RPMI7951 (cell line): ENCODE measurements around the gene SEMA3F. TPM values are rescaled to one million over a fixed set of nuclear protein-coding genes. Genes with fewer than 3 reads are reported as not detected.

ENCODE experiments used
- DNase-seq: peaks from one replicate; pipeline ENCODE4 v3.0.0-alpha.2; 2012; ENCODE audit warnings: low read depth
- total RNA-seq: library from RNA; depleted of rRNA; stranded (reverse); fragments of >200 nt; shearing (Covaris generic); gene quantifications from 2 replicates; pipeline ENCODE4 v1.2.3, GENCODE V29; 2014; rRNA removed

Gene SEMA3F
- 1.5 and 1.9 TPM in 2 replicates for total RNA-seq

DNA sequence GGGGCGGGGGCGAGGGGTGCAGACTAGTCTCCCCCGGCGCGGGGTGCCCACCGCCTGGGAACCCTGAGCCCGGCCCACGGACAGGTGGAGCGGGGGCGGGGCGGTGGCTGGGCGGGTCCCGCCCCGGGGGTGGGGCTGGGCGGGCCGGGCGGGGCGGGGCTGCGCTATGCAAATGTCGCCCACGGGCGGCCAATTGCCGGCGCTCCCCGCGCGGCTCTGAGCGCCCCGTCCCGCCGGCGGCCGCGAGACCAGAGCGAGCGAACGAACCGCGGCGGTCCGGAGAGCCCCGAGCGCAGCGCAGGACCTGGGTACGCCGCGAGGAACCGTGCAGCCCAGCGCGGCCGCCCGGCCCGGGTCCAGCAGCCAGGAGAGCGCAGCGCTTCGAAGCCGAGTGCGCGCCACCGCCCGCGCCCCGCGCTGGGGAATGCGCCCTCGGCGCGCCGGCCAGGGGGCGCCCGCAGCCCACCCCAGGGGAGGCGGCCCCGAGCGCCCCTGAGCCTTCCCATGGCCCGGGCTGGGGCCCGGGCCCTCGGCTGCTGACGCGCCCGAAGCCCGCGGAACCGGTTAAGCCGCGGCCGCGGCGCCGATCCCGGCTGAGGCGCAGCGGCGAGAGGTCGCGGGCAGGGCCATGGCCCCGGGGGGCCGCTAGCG, at the start of gene SEMA3F:
Gene SEMA3F, plus strand, starts transcription at position 485 of the 651 bp plus-strand sequence. CDS start 4,299 bp downstream, outside the sequence.
- DNase-seq, result peak; percentile 64

GRCh38 chr3:50111757-50112156, 43.4 kb upstream of the SEMA3F start:
- DNase-seq, result no peak

DNA sequence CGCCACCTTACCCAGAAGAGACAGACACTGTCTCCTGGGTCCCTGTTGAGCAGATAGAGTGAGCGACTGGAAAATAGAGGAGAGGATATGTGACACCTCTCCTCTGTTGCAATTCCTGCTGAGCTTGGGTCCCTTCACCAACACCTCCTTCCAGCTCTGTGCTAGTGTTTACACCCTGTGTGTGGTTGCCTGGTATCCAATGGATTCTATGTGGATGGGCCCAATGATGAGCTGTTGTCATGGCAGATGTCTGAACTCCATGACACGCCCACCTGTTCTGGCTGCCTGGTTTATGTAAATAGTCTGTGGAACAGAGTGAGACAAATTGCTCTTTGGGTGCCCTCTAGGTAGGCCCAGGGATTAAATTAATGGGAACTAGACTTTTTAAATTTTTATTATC, 42.7 kb upstream of the SEMA3F start:
- DNase-seq, result peak; percentile 27

DNA sequence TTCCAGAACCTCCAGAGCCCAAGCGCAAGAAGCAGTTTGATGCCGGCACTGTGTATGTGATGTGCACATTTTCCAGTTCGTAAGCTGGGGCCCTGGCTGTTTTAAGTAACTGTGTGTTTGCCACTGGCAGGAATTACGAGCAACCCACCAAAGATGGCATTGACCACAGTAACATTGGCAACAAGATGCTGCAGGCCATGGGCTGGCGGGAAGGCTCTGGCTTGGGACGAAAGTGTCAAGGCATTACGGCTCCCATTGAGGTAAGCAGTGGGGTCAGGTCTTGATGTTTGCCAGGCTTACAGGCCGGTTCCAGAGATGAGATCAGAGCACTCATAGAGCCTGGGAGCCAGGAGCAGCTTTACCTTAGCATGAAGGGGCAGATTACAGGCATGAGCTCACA, 38.0 kb upstream of the SEMA3F start:
- DNase-seq, result no peak

DNA sequence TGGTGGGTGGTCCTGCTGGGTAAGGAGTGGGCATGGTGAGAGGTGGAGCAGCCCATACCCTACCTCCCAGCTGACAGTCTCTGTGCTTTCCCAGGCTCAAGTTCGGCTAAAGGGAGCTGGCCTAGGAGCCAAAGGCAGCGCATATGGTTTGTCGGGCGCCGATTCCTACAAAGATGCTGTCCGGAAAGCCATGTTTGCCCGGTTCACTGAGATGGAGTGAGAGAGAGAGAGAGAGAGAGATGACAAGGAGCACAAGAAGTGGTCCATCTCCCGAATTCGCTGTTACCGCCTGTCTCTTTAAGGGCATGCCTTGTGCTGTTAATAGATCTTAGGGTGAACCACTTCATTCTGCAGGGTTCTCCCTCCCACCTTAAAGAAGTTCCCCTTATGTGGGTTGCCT, 36.9 kb upstream of the SEMA3F start:
- no peak for DNase-seq

DNA sequence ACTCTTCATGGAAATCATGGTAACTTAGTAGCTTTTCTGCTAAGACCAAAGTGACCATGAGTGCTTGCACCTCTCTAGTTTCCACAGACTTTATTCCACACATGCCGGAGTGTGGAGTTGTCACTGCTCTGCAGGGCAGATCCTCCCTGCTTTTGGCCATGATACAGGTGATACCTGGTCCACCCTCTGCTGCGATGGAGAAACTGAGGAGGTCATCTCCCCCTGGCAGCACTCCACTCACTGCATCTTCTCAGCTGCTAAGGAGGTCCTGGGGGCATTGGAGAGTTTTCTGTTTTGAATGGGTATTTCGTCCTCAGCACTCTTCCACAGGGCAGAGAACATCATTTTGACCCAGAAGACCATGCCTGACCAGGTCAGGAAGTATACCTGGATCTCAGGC, 35.3 kb upstream of the SEMA3F start:
- no peak for DNase-seq

DNA sequence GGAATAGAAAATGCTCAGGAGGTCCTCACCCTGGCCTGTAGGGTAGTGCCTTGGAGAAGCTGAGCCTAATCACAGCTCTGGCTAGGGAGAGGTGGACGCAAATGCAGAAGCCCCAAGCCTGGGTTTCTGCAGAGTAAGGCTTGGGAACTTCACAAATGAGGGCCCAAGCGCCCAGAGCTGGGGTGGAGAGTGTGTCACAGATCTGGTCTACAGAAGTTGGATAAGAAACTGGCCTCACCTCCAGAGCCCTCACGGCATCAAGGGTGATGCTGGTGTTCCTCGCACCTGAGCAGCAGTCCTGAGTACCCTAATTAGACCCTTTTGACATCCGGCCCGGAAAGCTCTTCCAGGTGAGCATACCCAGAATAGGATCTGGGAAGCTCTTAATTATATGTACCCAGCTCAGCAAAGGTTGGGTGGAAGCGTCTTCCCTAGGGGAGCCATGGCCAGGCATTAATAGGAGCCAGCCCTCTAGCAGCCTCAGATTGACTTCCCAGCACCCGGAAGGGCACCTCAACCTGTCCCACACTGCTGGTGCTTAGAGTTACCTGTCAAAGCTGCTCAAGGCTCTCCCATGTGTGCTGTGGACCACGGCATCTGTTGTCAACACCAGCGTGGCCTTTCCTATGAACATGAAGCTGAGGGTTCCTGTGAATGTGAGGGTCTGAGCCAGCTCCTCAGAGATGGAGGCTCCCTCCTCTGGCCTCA, 34.6 kb upstream of the SEMA3F start:
- no peak for DNase-seq

DNA sequence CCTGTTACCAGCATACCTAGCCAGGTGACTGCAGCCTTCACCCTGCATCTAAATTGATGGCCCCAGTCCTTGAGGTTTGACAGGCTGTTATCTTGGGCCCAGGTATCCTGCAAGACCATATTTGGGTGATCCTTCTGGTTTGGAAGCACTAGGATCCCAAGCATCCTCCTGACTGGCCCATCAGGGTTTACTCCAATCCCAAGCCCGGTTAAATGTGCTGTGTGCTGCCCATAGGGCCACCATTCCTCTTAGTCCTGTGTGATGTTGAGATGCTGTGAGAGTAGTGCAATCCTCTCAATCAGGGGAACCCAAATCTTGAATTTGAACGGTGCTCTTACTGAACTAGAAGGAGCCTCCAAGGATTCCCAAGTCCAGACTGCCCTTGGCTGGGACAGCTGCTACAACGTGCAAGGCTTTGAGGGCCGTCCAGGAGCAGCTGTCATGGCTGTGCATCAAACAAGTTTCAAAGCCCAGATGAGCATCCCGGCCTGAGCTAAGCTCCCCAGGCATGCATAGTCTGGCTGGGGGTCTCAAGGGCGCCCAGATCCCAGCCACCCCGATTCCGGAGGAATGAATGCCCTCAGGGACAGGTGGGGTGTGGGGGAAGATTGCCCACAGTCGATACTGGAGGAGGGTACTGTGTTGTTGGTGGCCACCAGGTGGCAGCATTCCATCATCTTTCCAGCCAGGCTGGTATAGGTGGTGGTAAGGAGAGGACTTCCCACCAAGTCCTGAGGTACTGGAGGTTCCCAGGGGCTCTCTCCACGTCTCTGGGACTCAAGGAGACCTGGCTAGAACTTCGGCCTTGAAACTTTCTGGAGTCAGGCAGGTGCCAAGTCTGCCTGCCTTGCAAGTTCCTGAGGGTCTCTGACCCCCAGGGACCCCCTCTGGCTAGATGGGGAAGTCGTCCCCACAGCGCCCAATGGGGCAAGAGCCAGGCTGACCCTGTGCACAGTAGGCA, 33.8 kb upstream of the SEMA3F start:
- peak; percentile 73 for DNase-seq

GRCh38 chr3:50122071-50122470, 33.1 kb upstream of the SEMA3F start:
- DNase-seq, result no peak

DNA sequence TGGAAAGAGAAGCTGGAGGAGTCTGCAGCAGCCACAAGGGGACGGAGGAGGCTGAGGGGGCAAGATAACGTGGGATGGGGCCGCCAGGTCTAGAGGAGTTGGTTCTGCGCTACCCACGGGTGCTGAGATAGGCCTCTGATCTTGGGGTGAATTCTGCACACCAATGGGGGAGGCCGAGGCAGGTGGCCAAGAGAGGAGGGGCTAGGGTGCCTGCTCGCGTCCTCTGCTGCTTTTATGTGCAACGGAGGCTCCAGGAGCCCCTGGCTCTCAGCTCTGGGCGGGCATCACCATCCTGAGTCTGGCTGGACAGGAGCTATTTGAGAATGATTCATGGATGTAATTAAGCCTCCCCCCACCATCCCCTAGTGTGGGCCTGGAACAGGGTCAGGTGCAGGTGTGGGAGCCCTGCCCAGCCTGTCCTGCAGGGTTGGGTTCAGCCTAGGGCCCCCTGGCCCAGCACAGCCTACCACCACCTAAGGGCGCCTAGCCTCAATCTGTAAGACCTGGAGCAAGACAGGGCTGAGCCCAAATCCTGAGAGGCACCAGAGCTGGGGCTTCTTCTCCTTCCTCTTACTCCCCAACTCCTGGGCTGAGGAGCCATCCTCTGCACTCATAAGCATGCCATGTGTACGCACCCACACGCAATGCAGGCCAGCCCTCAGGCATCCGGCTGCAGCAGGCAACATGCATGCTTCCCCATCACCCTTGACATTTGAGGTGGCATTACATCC, 32.3 kb upstream of the SEMA3F start:
- no peak for DNase-seq

DNA sequence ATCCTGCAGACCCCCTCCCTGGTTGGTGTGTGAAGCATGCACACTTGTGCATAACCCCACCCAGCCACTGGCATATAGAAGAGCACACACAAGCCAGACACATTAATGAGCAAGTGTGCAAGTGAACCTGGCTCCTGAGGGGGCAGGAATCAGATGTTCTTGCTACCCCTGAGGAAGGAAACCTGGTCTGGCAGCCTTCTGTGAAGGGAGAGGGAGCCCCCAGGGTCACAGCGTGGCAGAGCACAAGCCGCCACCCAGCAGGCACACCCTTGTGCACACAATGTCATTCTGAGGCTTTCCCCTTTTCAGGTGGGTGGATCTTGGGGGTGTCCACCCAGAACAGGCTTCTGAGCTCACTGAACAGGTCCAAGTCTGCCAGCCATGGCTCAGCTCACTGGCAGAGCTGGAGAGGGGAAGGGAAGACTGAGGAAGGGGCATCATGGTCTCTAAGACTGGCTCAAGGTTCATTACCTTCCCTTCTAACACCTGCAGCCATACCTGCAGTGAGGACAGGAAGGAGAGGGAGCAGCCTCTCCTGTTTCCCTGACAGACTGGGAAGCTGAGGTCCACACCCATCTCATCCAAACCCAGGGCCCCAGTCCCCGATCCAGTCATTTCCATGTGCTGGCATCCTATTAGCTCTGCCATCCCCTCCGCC, 31.6 kb upstream of the SEMA3F start:
- no peak for DNase-seq

DNA sequence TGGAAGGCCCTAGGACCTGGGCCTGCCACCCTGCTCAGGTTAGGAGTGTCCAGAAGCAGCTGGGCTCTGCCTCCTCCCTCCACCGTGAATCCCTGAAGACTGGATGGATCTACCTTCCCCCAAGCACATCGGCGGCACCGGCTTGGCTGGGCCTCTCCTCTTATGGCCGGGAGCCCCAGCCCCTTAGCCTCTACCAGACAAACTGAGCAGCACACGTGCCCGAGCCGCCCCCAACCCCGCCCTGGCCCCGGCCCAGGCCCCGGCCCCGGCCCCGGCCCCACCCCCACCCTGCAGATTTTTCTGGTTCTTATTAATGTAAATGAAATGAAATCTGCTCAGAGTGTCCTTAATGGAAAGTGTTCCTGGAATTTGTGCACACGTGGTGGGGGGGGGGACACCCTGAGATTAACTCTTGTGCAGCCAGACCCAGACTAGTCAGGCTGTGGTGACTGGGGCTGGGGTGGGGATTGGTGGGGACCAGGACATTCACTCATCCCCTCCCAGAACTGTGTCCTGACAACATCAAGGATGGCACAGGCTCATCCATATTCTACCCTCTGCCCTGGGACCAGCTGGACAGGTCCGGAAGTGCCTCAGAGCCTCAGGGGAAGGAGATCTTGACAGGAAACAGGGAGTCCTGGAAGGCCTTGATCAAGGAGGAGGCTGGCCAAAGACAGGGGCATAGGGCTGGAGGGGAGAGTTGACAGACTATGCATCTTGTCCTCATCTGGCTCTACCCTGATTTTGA, 30.9 kb upstream of the SEMA3F start:
- DNase-seq, result peak; percentile 50

GRCh38 chr3:50124800-50125178, 30.3 kb upstream of the SEMA3F start:
- no peak for DNase-seq

DNA sequence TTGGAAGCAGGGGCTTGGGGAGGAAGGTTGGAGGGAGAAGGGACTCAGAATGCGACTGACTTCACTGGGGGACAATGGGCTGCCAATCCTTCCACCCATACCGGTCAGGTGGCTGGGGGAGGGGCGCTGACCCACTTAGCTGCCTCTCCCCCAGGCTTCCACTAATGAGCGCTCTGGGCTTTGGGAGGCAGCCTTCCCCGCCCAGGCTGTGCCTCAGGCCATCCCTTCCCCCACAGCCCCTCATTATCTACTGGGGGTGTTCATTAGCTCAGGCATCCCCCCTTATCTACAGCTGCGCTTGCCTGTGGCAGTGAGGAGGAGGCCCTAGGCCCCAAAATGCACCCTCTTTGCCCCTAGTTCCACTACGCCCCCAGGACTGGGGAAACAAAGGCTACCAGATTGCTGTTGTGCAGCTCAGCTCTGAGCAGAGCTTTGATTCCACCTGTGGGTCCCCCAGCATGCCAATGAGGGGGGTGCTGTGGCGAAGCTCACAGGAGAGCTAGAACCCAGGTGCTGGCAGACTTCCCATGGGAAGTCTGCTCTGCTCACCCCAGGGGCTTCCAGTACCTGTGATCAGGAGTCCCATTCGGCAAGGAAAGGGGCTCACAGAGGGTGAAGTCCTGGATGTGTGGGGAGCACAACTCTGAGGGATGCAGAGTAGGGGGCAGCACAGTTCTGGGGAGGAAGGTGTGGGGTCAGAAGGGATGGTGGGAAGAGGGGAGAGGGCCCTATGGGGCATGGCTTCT, 29.4 kb upstream of the SEMA3F start:
- no peak for DNase-seq

DNA sequence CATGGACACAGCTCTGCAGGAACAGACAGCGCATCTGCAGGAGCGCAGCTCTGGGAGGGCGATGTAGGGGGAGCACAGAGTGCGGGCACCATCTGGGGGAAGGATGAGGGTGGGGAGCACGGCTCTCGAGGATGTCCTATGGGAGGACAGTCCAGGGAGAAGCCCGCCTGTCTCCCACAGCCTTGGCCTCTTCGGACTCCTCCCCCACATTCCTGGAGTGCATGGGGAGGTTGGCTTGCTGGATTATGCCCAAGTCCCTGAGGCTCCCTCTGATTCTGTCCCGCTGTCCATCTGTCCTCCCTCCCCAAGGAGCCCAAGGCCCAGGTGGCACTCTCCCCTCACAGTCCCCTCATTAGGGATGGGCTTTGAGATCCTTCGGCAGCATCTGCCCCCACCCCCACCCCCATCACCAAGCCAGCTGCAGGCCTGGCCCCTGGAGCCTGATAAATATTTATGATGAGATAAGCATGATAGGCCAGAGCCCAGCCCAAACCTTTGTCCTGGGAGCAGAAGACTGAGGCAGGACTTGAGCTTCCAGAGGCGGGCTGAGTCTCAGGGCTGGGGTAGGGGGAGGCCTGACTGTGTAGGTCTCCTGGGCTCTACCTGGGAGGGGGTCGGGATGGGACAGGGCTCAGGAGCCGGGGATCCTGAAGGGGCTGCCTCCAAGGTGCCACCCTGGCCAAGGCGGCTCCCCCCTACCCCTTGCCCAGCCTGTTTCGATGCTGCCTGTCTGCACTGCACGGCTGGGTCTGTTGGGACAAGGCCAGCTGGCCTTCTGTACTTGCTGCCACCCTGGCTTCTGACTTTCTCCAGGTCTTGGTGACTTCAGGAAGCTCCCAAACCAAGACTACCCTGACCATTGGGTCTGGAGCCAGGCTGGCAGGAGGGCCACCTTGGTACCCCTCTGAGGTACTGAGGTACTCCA, 28.6 kb upstream of the SEMA3F start:
- DNase-seq, result peak; percentile 75

- DNase-seq, result no peak
Measured at GRCh38 chr3:50127251-50127691, 27.9 kb upstream of the SEMA3F start.

- no peak for DNase-seq
Measured at GRCh38 chr3:50128001-50128400, 27.1 kb upstream of the SEMA3F start.

DNA sequence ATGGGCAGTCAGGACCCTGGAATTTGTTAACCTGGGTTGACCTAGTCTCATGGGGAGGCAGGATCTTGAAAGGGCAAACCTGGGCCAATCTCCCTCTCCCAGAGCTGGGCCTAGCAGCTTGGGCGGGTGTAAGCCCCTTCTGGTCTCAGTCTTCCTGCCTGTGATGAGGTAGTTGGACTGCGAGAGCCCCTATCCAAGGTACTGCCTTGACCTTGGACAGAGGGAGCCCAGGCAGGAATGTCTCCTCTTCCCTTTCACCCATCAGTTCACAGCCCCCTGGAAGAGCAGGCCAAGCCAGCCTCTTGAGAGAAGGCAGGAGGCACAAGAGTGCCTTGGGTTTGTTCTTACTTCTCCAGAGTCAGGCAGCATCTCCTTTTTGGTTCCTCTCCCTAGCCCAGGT, 24.7 kb upstream of the SEMA3F start:
- DNase-seq, result no peak
